GM23338 (cell line): Measurements from ENCODE around the gene ZNF276. TPM values are rescaled to one million over a fixed set of nuclear protein-coding genes. Genes with fewer than 3 reads are reported as not detected.

Experiments
- ATAC-seq: fragments of 200-7000 bp; cut with Tn5 transposase; 3 replicates; pipeline ENCODE4 v1.9.1; 2020
- DNase-seq: peaks from one replicate; pipeline ENCODE4 v3.0.0-alpha.2; 2015; ENCODE audit warnings: low spot score
- H2AFZ ChIP-seq: fragments of 200-600 bp; sonication (generic); 2 replicates; pipeline ENCODE4 v1.8.0; 2016; ENCODE audit warnings: antibody characterized with exemption, mild to moderate bottlenecking, moderate library complexity
- H3F3A ChIP-seq: fragments of 200-600 bp; sonication (generic); replicated peaks from 2 replicates; pipeline ENCODE4 v1.8.0; 2017; ENCODE audit warnings: antibody characterized with exemption, mixed run types, low read depth
- H3K27ac ChIP-seq: fragments of 200-600 bp; sonication (generic); 2 replicates; pipeline ENCODE4 v1.6.1; 2016; ENCODE audit warnings: low read depth
- H3K27me3 ChIP-seq: fragments of 200-600 bp; sonication (generic); 2 replicates; pipeline ENCODE4 v1.8.0; 2016; ENCODE audit warnings: mild to moderate bottlenecking, mixed run types, moderate library complexity; ENCODE audit not compliant: insufficient read depth
- H3K36me3 ChIP-seq: fragments of 200-600 bp; sonication (generic); 2 replicates; pipeline ENCODE4 v1.8.0; 2016; ENCODE audit warnings: mild to moderate bottlenecking; ENCODE audit not compliant: insufficient read depth
- H3K4me1 ChIP-seq: fragments of 200-600 bp; sonication (generic); 2 replicates; pipeline ENCODE4 v1.8.0; 2016; ENCODE audit warnings: mild to moderate bottlenecking, moderate library complexity; ENCODE audit not compliant: insufficient read depth
- H3K4me2 ChIP-seq: fragments of 200-600 bp; sonication (generic); 2 replicates; pipeline ENCODE4 v1.7.1; 2017; ENCODE audit warnings: mixed run types
- H3K4me3 ChIP-seq: fragments of 200-600 bp; sonication (generic); 2 replicates; pipeline ENCODE4 v1.6.1; 2016; ENCODE audit warnings: mixed run types
- H3K79me2 ChIP-seq: fragments of 200-600 bp; sonication (generic); replicated peaks from 2 replicates; pipeline ENCODE4 v1.8.0; 2017; ENCODE audit warnings: mild to moderate bottlenecking; ENCODE audit not compliant: insufficient read depth
- H3K9me2 ChIP-seq: fragments of 200-600 bp; sonication (generic); 2 replicates; pipeline ENCODE4 v1.8.0; 2017; ENCODE audit not compliant: insufficient read depth
- H4K20me1 ChIP-seq: fragments of 200-600 bp; sonication (generic); replicated peaks from 2 replicates; pipeline ENCODE4 v1.8.0; 2017; ENCODE audit warnings: mild to moderate bottlenecking; ENCODE audit not compliant: insufficient read depth
- H3K27ac Mint-ChIP-seq: 2 replicates; pipeline ENCODE4 v1.8.0; 2020; ENCODE audit warnings: inconsistent platforms, mild to moderate bottlenecking, moderate library complexity, mixed read lengths
- H3K27me3 Mint-ChIP-seq: 3 replicates; pipeline ENCODE4 v1.8.0; 2022; ENCODE audit warnings: low read depth, mild to moderate bottlenecking, moderate library complexity, mixed read lengths, inconsistent platforms; ENCODE audit not compliant: insufficient read depth, poor library complexity
- H3K36me3 Mint-ChIP-seq: 3 replicates; pipeline ENCODE4 v1.8.0; 2021; ENCODE audit warnings: low read depth, mild to moderate bottlenecking, inconsistent platforms, moderate library complexity, mixed read lengths
- H3K4me1 Mint-ChIP-seq: 3 replicates; pipeline ENCODE4 v1.8.0; 2020; ENCODE audit warnings: mild to moderate bottlenecking, inconsistent platforms, mixed read lengths
- H3K4me3 Mint-ChIP-seq: 3 replicates; pipeline ENCODE4 v1.8.0; 2021; ENCODE audit warnings: moderate library complexity, mild to moderate bottlenecking, inconsistent platforms, mixed read lengths
- H3K9me3 Mint-ChIP-seq: 3 replicates; pipeline ENCODE4 v1.8.0; 2020; ENCODE audit warnings: moderate library complexity, mild to moderate bottlenecking, inconsistent platforms, mixed read lengths
- CREB1 ChIP-seq: fragments of 250-450 bp; sonication (Bioruptor Pico); IDR thresholded peaks from 2 replicates; pipeline ENCODE4 v1.5.0; 2020; ENCODE audit warnings: low read depth, mild to moderate bottlenecking, moderate library complexity
- EZH2 ChIP-seq: fragments of 200-600 bp; sonication (generic); IDR thresholded peaks from one replicate; pipeline ENCODE4 v1.8.0; 2017; ENCODE audit warnings: antibody characterized with exemption, mild to moderate bottlenecking, low read depth; ENCODE audit not compliant: unreplicated experiment
- EZH2phosphoT487 ChIP-seq: fragments of 200-600 bp; sonication (generic); IDR thresholded peaks from one replicate; pipeline ENCODE4 v1.8.1; 2018; ENCODE audit warnings: antibody characterized with exemption; ENCODE audit not compliant: unreplicated experiment
- JUNB ChIP-seq: IDR thresholded peaks from one replicate; pipeline ENCODE4 v1.6.1; 2016; ENCODE audit warnings: antibody characterized with exemption; ENCODE audit not compliant: unreplicated experiment
- POLR2AphosphoS5 ChIP-seq: IDR thresholded peaks from 2 replicates; pipeline ENCODE4 v1.6.1; 2016; ENCODE audit warnings: antibody characterized with exemption, low read depth
- STAT1 ChIP-seq: IDR thresholded peaks from one replicate; pipeline ENCODE4 v1.6.1; 2016; ENCODE audit warnings: antibody characterized with exemption; ENCODE audit not compliant: unreplicated experiment
- ZNF331 ChIP-seq: fragments of 250-450 bp; sonication (Bioruptor Pico); IDR thresholded peaks from 2 replicates; pipeline ENCODE4 v1.5.0; 2020; ENCODE audit warnings: low read depth, mild to moderate bottlenecking, moderate library complexity
- polyA plus RNA-seq: library from polyadenylated mRNA; unstranded; fragments of >200 nt; fragmentation: Nextera tagmentation; extraction: Ambion mirVana; gene quantifications from 2 replicates; pipeline ENCODE4 v1.2.1, GENCODE V29; 2016
- total RNA-seq: library from RNA; depleted of rRNA; stranded (reverse); fragments of >200 nt; shearing (Covaris generic); gene quantifications from 2 replicates; pipeline ENCODE4 v1.2.3, GENCODE V29; 2014
- TF ChIP-seq, protein P1 (sequence below), 2 experiments: fragments of 200-600 bp in 1 of 2; sonication (generic) in 1 of 2; conservative IDR thresholded peaks; 2 replicates each; pipeline versions ENCODE4 v1.5.1 to v1.6.1; 2016 to 2017; ENCODE audit warnings: antibody characterized with exemption in 2 of 2, low read depth in 2 of 2, mild to moderate bottlenecking in 2 of 2, moderate library complexity in 1 of 2

ZNF276 gene
- total and polyA plus RNA-seq, 2 experiments from 2014 or later, result 3.4 to 15.6 TPM

- Histone ChIP-seq H3K9me2 (no peaks in the 10 kb centered on the region), H3K36me3 (peaks cover 8% of the 10 kb centered on the region; the same call in 1 of the 2 replicates), H4K20me1 (peaks cover 10% of the 10 kb centered on the region; the same call in 1 of the 2 replicates), H3K4me3 (no peak overlapping the region), H3K4me1 (no peaks in the 10 kb centered on the region), H2AFZ (no peak overlapping the region), H3K4me2 (no peak overlapping the region), H3K27ac (no peak overlapping the region), H3K27me3 (no peaks in the 10 kb centered on the region), H3K79me2 (no peaks in the 10 kb centered on the region), H3F3A (peaks cover 14% of the 10 kb centered on the region; the same call in 1 of the 2 replicates)
- Mint-ChIP-seq H3K9me3 (no peaks in the 10 kb centered on the region; the same call in 2 of the 3 replicates), H3K36me3 (peaks cover 72% of the 10 kb centered on the region), H3K4me3 (no peak overlapping the region), H3K27me3 (peaks cover 24% of the 10 kb centered on the region), H3K27ac (no peak overlapping the region), H3K4me1 (peaks cover 14% of the 10 kb centered on the region)
- ATAC-seq, result no peak
- DNase-seq, result no peak
- TF ChIP-seq ZNF331 (CRISPR knock-in tag) (no peak), EZH2phosphoT487 (no peak), POLR2AphosphoS5 (peak; percentile 30; the same call in 1 of the 2 replicates)
Measured at GRCh38 chr16:89732142-89732917, 11.0 kb downstream of the ZNF276 start.

GRCh38 chr16:89732918-89733242 is 11.5 kb downstream of the ZNF276 start:
- H2AFZ ChIP-seq, result no peak overlapping the region
- peaks cover 14% of the 10 kb centered on the region; the same call in 1 of the 2 replicates for H3K36me3 ChIP-seq

GRCh38 chr16:89733322-89733721 is 12.0 kb downstream of the ZNF276 start:
- peaks cover 24% of the 10 kb centered on the region for H3K27me3 Mint-ChIP-seq
- TF ChIP-seq, protein P1, sequence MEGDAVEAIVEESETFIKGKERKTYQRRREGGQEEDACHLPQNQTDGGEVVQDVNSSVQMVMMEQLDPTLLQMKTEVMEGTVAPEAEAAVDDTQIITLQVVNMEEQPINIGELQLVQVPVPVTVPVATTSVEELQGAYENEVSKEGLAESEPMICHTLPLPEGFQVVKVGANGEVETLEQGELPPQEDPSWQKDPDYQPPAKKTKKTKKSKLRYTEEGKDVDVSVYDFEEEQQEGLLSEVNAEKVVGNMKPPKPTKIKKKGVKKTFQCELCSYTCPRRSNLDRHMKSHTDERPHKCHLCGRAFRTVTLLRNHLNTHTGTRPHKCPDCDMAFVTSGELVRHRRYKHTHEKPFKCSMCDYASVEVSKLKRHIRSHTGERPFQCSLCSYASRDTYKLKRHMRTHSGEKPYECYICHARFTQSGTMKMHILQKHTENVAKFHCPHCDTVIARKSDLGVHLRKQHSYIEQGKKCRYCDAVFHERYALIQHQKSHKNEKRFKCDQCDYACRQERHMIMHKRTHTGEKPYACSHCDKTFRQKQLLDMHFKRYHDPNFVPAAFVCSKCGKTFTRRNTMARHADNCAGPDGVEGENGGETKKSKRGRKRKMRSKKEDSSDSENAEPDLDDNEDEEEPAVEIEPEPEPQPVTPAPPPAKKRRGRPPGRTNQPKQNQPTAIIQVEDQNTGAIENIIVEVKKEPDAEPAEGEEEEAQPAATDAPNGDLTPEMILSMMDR (conservative IDR thresholded peaks at IDR 0.05; ENCODE audit: low read depth in 2 of 2), result no peak
- TF ChIP-seq CREB1 (CRISPR knock-in tag), result no peak
- no peak for TF ChIP-seq JUNB
- no peak for TF ChIP-seq EZH2
- no peak for TF ChIP-seq STAT1
- TF ChIP-seq POLR2AphosphoS5, result no peak
- TF ChIP-seq ZNF331 (CRISPR knock-in tag), result no peak

More at GRCh38 chr16:89732918-89733242, 11.5 kb downstream of the ZNF276 start:
- Histone ChIP-seq H4K20me1 (peaks cover 6% of the 10 kb centered on the region; the same call in 1 of the 2 replicates), H3K4me1 (no peaks in the 10 kb centered on the region), H3K27me3 (no peaks in the 10 kb centered on the region), H3K27ac (no peak overlapping the region), H3K4me2 (no peak overlapping the region), H3K9me2 (no peaks in the 10 kb centered on the region), H3F3A (peaks cover 14% of the 10 kb centered on the region; the same call in 1 of the 2 replicates), H3K4me3 (no peak overlapping the region), H3K79me2 (no peaks in the 10 kb centered on the region)
- no peak for ATAC-seq
- H3K27ac Mint-ChIP-seq, result no peak overlapping the region
- no peak for DNase-seq
- H3K27me3 Mint-ChIP-seq, result peaks cover 24% of the 10 kb centered on the region
- H3K4me1 Mint-ChIP-seq, result peaks cover 14% of the 10 kb centered on the region
- H3K4me3 Mint-ChIP-seq, result no peak overlapping the region; the same call in 2 of the 3 replicates
- peaks cover 78% of the 10 kb centered on the region for H3K36me3 Mint-ChIP-seq
- H3K9me3 Mint-ChIP-seq, result no peaks in the 10 kb centered on the region; the same call in 2 of the 3 replicates
- TF ChIP-seq, protein P1 (conservative IDR thresholded peaks at IDR 0.05; ENCODE audit: low read depth in 2 of 2), result no peak
- TF ChIP-seq POLR2AphosphoS5 (no peak), STAT1 (no peak)

More at GRCh38 chr16:89733322-89733721, 12.0 kb downstream of the ZNF276 start:
- H3K4me1 Mint-ChIP-seq, result peaks cover 14% of the 10 kb centered on the region
- no peaks in the 10 kb centered on the region for H3K79me2 ChIP-seq
- no peak overlapping the region for H3K4me2 ChIP-seq
- no peaks in the 10 kb centered on the region for H3K27me3 ChIP-seq
- ATAC-seq, result no peak
- H3K27ac ChIP-seq, result no peak overlapping the region
- DNase-seq, result no peak
- H3K9me3 Mint-ChIP-seq, result no peaks in the 10 kb centered on the region; the same call in 2 of the 3 replicates
- peaks cover 6% of the 10 kb centered on the region; the same call in 1 of the 2 replicates for H4K20me1 ChIP-seq
- no peak overlapping the region for H3K4me3 ChIP-seq
- no peak overlapping the region for H3K27ac Mint-ChIP-seq
- H2AFZ ChIP-seq, result no peak overlapping the region
- H3K4me1 ChIP-seq, result no peaks in the 10 kb centered on the region
- no peak overlapping the region; the same call in 2 of the 3 replicates for H3K4me3 Mint-ChIP-seq
- peaks cover 82% of the 10 kb centered on the region for H3K36me3 Mint-ChIP-seq
- peaks cover 18% of the 10 kb centered on the region; the same call in 1 of the 2 replicates for H3K36me3 ChIP-seq
- H3F3A ChIP-seq, result peaks cover 14% of the 10 kb centered on the region; the same call in 1 of the 2 replicates
- no peaks in the 10 kb centered on the region for H3K9me2 ChIP-seq
